Fibroblast of skin of left quadriceps (primary cell): ENCODE measurements around the gene IDS.
"Not testable (repeated sequence)": the region's sequence is repeated elsewhere in the genome, so short reads cannot be mapped to it uniquely, and the experiment has no call there.

Source experiments
- DNase-seq, 2 experiments: peaks; one replicate each; pipeline ENCODE4 v3.0.0-alpha.2; 2013; ENCODE audit warnings: low read depth in 2 of 2

IDS gene

DNA sequence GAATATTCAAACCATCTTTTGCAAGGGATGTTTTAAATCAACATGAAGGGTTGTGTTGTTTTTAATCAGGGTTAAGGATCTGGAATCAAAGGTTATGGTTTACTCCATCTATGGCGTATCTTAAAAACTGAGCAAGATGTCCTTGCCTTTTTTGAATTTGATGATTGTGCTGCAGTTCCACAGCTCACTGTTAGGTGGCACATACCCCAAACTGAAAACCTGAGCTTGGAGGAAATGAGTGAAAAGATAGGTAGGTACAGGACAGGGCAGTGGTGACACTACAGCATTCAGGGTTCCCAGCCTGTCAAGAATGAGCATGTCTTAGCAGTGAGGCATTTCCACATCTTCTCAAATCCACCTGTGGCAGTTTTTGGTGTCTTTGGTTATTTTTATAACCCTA, 22.6 kb upstream of the IDS start:
- DNase-seq = no peak

DNA sequence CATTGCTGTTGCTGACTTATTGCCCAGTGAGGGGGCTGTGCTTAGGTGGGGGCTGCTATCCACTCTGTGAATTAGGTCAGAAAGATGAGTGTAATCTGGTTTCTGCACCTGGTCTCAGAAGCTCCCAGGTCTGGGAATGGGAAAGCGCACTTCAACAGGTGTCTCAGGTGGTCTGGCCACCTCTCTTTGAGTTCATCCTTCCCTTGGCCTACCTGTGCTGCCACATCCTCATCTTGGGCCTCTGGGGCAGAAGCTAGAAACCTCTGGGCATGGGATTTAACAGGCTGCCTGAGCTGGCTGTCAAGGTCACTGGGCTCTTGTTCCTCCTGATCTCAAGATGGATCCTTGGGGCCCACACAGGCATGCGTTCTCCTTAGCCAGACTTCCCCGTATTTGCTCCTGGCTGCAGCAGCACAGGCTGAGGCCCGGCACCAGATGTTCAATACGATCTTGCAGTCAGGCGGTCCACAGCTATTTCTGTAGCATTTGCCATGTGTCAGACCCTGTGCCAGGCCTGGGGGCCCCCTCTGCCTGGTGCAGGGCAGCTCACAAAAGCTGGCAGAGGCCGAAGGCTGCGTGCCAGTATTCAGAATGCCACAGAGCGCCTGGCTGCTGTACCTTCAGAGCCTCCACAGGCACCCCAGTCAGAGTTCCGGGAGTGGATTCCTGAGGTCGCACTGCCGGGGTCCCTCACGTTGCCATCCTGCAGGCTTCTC, 21.4 kb upstream of the IDS start:
- DNase-seq = not testable (repeated sequence)

DNA sequence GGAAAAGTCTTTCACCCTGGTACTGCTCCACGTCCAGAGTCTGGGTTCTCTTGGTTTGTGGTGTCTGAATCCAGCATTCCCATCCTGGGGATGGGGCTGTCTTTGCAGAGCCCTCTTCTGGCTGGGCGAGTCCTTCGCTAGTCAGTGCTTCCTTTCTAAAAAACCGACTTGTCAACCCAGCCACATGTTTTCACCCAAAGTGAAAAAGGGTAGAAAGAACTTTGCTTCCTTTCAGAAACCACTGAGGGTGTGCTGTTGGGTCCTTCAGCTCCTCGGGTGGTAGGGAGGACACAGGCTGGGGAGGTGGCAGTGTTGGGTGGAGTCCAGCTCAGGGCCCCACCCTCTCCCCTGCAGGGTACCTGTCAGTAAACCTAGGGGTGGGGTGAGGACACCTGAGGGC, 20.8 kb upstream of the IDS start:
- not testable (repeated sequence) for DNase-seq

DNA sequence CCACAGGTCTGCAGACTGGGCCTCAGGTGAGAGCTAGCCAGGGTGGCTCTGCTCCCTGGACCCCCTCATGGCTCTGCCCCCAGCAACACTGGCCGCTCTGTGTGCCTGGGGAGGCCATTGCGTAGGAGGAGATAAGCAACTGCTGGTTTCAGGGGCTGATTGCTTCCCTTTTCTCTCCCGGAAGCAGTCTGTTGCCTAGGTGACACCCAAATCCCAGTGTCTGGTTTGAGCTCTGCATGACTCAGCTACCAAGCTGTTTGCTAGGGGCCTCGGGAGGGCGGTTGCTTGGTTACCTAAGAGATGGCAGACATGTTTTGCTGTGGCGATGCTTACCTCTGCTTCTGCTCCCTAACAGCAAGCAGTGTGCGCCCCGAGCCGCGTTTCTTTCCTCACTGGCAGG, 20.3 kb upstream of the IDS start:
- peak; percentile 9 to 20 for DNase-seq

DNA sequence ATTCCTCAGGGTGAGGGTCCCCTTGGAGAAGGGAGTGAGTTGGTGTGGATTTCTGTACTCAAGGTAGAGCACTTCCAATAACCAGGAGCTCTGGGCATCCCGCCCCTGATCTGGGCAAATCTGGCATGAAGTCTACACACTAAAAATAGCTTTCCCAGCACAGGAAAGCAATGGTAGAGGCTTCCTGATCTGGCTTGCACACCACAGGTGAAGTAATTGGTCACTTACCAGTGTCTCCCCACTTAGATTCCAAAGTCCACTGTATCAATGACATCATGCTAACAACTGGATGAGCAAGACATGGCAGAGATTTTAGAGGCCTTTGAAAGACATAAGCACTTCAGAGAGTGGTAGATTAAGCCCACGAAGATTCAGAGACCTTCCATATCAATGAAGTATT, 17.8 kb upstream of the IDS start:
- DNase-seq = no peak

DNA sequence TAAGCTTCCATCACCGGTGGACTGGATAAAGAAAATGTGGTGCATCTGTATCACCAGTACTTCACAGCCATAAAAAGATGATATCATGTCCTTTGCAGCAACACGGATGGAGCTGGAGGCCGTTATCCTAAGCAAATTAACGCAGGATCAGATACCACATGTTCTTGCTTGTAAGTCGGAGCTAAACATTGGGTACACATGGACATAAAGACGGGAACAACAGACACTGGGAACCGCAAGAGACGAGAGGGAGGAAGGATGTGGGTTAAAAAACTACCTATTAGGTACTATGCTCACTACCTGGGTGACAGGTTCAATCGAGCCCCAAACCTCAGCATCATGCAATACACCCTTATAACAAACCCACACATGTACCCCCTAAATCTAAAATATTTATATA, 16.3 kb upstream of the IDS start:
- DNase-seq = no peak

DNA sequence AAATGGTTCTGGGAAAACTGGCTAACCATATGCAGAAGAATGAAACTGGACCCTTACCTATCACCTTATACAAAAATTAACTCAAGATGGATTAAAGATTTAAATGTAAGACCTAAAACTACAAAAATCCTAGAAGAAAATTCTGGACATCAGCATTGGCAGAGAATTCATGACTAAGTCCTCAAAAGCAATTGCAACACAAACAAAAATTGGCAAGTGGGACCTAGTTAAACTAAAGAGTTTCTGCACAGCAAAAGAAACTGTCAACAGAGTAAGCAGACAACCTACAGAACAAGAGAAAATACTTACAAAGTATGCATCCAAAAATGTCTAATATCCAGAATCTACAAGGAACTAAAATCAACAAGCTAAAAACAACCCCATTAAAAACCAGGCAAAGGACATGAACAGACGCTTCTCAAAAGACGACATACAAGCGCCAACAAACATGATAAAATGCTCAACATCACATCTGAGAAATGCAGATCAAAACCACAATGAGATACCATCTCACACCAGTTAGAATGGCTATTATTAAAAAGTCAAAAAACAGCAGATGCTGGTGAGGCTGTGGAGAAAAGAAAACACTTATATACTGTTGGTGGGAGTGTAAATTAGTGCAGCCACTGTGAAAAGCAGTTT, 15.7 kb upstream of the IDS start:
- not testable (repeated sequence) for DNase-seq

DNA sequence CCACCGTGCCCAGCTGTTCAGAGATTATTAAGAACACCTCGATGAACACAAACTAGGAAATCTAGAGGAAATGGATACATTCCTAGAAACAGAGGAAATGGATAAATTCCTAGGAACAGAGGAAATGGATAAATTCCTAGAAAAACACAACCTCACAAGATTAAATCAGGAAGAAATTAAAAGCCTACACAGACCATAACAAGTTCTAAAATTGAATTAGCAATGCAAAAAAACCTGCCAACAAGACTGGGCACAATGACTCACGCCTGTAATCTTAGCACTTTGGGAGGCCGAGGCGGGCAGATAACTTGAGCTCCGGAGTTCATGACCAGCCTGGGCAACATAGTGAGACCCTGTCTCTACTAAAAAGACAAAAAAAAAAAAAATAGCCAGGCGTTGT, 13.1 kb upstream of the IDS start:
- DNase-seq = no peak

DNA sequence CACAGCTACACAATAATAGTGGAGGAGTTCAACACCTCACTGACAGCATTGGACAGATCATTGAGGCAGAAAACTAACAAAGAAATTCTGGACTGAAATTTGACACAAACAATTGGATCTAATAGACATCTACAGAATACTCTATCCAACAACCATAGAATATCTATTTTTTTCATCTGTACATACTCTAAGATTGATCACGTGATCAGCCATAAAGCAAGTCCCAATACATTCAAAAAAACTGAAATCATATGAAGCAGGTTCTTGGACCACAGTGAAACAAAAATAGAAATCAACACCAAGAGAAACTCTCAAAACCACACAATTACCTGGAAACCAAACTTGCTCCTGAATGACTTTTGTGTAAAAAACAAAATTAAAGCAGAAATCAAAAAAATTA, 12.2 kb upstream of the IDS start:
- DNase-seq = no peak

DNA sequence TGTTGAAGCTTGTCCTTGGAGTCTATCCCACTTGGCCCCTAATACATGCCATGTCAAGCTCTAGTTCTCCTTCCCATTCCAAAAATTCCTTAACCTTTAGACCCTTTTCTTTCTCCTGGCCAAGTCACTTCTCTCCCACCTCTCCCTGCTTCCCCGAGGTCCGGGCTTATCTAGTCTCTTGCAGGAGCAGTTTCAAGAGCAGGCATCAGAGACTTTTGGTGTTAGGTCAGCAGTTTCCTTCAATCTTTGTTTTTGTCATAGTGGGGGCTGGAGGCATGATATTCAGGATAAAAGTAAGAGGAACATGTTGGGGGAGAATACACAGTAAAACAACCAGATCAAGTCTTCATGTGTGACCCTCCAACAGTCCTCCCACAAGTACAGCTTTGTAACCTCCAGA, 11.5 kb upstream of the IDS start:
- DNase-seq = no peak

DNA sequence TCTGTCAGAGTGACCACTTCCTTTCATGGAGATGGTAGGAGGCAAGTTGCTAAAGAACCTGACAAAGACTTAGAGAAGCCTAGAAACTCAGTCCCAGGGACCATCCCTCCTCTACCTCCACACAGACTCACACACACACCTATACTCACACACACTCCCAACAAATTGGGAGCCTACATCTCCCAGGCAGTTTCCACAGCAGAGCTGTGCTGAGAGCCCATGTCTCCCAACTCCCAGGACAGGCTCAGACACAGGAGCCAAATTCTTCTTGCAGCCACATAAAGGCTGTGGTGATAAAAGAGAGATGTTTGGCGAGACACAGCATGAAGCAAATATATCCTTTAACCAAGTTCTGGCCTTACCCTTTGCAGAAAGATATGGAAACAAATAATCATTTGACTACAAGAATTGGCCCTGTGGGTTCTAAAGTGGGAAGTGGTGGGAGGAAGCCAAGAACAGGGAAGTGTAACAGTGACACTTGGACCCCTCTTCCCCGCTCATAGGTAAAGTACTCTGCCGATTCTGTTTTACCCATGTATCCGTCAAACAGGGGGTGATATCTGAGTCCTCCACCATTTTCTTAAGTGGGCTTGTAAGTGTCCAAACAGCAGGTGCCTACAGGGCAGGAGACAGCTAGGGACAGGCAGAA, 11.0 kb upstream of the IDS start:
- no peak for DNase-seq

DNA sequence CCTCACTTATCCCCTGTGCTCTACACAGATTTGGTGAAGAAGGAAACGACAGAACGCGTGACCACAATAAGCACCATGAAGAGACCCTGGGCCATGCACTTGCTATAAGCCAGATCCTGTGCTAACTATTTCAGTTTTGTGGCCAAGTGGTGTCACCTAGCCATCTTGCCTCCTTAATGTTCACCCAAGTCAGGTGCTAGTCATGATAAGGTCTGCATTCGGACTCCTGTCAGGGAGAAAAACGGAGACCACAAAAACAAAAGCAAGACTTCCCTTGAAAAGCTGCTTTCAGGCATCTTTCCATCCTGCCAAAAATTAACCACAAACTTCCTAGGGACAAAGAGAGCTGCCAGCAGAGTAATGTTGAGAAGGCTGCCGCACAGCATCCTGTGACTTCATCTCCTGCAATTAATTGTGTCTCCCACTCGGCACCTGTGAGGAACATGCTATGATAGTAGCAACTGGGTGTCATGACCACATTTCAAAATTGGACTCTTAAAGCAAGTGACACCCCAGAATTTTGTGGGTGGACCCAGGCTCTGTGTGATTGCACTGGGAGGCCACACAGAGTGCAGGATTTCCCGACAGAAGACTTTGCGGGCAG, 8.8 kb upstream of the IDS start:
- DNase-seq = no peak

DNA sequence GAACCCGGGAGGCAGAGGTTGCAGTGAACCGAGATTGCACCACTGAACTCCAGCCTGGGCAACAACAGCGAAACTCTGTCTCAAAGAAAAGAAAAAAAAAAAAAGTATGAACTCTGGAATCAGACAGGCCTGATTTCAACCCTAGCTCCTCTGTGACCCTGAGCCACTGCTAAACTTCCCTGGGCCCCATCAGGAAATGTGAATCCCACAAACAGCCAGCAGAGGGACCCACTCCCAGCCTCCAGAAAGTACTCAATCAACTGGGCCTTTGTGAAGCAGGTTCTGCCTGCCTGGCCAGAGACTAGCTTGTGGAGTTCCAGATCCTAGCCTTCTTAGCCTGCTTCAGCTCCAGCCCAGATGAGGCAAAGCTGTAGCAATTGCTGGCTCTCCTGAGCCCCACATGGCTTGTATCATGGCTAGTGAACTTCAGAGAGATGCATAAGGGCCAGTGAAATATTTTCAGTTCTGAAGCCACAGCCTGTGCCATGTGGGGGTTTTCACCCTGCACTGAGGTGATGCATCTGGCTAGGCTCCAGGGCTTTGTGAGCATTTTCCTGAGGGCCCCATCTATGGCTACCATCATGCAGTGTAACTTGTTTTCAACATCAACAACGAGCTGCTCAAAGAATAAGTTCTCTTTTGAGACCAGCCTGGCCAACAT, 7.2 kb upstream of the IDS start:
- no peak for DNase-seq

DNA sequence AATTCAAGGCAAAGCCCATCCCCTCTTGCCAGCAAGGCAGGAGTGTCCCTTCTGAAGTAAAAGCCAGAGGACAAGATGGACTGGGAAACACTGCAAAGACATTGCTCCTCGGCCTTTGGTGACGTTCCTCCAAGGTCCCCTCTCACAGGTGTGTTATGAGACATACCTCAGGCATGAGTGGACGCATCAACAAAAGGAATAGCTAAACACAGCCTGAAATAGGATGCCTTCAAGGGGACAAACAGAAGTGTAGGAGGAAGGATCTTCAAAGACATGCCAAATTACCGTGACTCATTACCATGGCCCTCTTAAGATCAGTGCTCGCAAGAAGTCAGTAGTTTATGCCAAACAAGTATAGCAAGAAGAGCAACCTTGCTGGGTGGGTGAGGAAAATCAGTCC, 6.0 kb upstream of the IDS start:
- no peak for DNase-seq

DNA sequence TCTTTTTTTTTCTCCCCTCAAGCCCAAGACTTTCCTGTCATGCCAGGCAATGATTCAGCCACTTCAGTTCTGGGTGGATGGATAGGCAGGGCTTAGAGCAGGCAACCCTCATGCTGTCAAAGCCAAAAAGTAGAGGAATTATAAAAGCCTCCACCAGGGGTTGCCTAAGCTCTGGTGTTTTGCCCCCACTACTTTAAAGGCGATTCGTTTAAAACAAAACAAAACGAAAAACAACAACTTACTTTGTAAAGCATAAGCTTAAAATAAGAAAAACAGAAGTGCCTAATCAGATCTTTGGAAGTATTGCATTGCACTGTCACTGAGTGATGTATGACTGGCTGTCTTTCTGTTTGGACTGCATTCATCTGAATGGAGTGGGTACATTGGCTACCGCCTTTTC, 5.3 kb upstream of the IDS start:
- DNase-seq = no peak

DNA sequence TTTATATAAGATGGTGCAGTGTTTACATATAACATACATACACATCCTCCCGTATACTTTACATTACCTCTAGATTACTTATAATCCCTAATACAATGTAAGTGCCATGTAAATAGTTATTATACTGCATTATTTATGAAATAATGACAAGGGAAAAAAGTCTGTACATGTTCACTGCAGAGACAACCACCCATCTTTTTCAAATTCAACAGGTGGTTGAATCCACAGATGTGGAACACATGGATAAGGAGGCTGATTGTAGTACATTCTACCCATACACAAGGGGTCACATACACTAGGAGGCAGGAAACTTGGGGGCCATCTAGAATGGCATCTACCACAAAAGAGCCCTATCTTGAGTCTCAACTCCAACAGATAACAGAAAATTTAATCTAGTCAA, 3.4 kb upstream of the IDS start:
- DNase-seq = no peak

DNA sequence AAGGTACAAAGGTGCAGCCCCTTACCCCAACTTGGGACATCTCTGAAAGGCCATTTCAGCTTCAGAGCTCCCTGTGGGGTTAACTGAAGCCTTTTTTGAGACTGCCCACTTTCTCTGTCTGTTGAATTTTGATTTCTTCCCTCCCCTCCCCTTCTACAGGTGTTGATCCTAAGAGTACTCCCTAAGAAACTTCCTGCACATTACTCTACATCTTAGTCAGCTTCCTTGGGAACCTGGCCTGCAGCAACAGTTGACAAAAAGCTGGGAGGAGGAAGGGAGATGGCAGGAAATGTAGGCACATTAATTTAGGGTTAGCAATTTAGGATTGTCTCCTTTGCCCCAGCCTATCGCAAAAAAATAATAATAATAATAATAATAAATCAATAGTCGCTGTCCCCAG, 1.2 kb upstream of the IDS start:
- no peak for DNase-seq

DNA sequence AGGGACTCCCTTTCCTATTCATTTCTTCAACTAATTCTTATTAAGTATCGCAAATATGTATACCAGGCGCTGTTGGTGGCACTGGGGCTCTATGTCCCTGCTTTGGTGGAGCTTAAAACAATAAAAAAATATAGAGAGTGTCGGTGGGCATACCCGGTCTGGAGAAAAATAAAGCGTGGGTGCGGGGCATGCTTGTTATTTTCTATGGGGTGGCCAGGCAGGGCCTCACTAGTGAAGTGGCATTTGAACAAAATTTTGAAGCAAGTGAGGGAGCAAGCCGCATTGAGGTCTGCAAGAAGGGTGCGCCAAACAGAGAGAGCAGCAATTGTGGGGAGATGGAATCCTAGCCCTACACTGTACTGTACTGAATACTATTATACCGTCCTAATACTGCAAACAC, 565 bp upstream of the IDS start:
- no peak for DNase-seq

DNA sequence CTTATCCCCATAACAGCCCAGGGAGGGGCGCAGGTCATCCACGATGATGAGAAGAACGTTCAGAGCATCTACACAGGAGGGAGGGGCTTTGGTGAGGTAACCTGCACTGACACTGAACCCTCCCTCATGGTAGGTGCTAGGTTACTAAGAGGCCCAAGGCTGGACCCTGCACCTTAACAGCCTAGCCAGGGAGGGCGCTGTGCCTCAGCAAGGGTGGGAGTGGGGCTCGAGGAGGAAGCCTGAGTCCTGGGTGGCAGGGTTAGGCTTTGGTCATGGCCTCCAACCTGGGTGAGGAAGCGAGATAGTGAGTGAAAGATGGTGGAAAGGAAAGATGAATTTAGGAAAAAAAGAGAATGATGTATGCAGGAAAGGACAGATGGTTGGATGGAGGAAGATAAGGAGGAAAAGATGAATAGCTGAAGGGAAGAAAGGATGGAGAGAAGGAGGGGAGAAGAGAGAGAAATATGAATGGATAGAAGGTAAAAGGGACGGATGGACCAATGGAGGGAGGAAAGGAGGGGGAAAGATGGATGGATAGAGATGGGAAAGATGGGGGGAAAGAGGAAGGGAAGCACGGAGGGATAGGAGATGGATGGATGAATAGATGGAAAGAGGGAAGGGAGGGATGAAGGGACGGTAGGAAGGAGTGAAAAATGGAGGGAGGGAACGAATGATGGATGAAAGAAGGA, 736 bp downstream of the IDS start:
- no peak for DNase-seq

DNA sequence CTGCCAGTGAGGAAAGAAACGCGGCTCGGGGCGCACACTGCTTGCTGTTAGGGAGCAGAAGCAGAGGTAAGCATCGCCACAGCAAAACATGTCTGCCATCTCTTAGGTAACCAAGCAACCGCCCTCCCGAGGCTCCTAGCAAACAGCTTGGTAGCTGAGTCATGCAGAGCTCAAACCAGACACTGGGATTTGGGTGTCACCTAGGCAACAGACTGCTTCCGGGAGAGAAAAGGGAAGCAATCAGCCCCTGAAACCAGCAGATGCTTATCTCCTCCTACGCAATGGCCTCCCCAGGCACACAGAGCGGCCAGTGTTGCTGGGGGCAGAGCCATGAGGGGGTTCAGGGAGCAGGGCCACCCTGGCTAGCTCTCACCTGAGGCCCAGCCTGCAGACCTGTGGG, 1.7 kb downstream of the IDS start:
- peak in 1 of 2 experiments; percentile 16 for DNase-seq

DNA sequence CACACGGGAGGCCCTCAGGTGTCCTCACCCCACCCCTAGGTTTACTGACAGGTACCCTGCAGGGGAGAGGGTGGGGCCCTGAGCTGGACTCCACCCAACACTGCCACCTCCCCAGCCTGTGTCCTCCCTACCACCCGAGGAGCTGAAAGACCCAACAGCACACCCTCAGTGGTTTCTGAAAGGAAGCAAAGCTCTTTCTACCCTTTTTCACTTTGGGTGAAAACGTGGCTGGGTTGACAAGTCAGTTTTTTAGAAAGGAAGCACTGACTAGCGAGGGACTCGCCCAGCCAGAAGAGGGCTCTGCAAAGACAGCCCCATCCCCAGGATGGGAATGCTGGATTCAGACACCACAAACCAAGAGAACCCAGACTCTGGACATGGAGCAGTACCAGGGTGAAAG, 2.2 kb downstream of the IDS start:
- DNase-seq = not testable (repeated sequence)

DNA sequence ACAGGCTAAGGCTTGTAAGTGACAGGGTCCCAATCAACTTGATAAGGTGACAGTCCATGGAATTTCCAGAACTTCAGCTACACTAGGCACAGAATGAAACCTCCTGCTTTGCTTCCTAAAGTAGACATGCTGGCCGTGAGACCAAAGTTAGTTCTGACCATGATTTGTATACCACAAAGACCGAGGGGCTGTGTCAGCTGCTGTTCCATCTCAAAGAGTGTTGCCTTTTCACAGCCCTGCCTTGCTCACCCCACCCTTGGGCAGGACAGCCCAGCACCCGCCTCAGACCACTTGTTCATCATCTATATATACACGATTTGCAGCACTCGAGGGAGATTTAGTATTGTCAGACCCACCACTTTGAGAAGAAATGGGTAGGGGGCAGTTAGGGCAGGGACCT, 5.3 kb downstream of the IDS start:
- no peak for DNase-seq
